ENCODE results near the gene ZNF221.
A peak's percentile ranks its signal among the peaks of the same experiment; 100 is the strongest.
"Not testable (repeated sequence)": the region's sequence is repeated elsewhere in the genome, so short reads cannot be mapped to it uniquely, and the experiment has no call there.

ZNF221 gene

DNA sequence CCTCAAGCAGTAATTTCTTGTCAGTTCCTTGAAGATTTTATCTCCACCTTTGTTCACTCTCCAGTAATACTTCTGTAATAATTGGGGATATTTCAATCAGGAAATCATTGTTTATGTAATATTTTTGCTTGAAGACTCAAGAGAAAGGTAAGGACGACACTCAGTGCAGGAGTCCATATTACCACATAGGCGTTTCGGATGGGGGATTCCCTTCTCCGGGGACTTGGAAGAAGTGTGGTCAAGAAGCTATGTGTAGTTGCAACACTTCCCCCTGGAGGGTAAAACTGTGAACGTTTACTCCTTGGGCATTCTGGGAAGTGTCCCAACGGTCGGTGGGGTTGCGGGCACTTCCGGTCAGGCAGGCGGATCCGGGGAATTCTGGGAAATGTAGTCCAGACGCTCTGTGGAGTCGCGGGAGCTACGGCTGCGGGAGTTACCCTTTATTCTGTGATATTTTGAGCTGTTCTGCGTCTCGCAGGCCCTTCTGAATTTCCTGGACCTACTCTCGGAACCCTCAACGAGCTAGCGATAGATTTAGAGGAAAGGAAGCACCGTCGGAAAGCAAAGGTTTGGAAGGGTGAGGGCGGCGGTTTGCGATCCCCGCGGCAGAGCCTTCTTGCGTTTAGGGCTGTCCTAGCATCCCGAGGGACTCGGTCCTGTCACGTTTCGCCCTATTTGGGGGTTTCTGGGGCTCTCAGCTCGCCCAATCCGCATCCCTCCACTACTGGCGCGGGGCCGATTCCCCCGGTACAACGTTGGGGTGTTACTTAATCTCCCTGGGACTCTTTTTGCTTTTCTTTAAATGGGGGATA, at the start of gene ZNF221:
Gene ZNF221 (plus strand): TSS at position 395 of the 812 bp plus-strand sequence. CDS start 11,499 bp downstream, outside the sequence.
- DNase-seq (ENCODE audit: low read depth in 2 of 3, low spot score in 1 of 3) = peak; percentile 47 to 60 (median 56)

DNA sequence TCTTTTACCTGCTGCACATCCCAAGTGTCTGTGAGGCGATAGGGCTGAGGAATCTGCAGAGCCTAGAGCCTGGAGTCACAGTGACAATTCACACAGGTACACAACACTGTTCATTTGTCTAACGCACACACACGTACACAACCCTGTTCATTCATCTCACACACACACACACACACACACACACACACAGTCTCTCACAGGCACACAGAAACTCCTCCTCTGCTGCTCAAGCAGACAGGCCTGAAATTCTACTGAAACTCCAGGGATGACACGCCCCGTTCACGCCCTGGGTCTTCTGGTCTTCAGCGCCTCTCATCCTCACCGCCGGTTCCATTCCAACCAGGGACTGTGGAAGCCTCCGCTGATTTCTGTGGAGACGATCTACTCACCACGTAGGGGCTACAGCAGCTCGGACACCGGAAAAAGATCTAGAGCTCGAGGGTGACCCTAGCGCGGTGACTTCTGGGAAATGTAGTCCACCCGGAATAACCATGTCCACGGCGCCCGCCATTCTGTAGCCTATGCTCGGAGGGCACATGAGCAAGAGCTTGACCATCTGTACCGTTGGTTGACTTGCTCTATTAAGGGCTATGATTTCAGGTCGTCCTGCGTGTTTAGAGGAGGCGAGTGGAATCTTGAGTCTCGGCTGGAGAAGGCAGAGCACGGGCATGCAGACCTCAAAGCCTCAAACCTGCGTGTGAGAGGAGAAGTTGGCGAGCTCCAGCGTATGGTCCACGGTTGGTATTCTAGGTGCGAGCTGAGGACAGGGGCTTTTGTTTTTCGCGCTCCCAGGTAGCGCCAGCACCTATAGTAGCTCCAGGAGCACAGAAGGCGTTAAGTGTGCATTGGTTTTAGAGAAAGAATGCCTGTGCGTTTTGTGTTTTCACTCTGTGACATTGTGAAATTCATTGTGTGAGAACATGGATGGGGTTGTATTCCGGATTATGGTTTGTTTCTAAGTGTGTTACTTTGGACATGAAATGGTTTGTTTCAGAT, 49.3 kb upstream of the ZNF221 start:
- DNase-seq (ENCODE audit: low read depth in 2 of 3, low spot score in 1 of 3) = peak; percentile 37 to 58 (median 51)

DNA sequence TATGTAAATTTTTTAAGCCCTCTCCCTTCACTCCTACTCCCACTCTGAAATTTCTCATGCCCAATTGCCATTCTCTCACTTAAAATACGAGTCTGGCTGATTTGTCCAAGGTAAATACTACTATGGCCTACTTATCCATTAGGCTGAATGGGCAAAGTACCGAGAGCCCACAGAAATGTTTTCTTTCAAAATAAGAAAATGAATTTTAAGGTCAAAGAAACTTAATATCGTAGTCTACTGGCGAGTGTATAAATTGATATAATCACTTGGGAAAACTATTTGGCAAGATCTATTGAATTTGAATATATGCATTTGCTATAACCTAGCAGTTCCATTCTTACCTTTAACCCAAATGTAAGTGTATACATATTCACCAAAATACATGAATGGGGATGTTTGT, 48.6 kb upstream of the ZNF221 start:
- DNase-seq (ENCODE audit: low read depth in 2 of 3, low spot score in 1 of 3) = no peak

DNA sequence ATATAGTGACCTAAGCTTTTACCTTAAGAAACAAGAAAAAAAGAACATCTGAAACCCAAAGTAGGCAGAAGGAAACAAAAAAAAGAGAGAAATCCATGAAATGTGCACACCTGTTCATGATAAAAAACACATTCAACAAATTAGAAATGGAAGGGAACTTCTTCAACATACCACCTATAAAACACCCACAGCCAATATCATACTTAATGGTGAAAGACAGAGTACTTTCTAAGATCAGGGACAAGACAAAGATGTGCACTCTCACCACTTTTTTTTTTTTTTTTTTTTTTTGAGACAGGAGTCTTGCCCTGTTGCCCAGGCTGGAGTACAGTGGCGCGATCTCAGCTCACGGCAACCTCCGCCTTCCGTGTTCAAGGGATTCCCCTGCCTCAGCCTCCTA, 45.1 kb upstream of the ZNF221 start:
- DNase-seq (ENCODE audit: low read depth in 2 of 3, low spot score in 1 of 3) = no peak

DNA sequence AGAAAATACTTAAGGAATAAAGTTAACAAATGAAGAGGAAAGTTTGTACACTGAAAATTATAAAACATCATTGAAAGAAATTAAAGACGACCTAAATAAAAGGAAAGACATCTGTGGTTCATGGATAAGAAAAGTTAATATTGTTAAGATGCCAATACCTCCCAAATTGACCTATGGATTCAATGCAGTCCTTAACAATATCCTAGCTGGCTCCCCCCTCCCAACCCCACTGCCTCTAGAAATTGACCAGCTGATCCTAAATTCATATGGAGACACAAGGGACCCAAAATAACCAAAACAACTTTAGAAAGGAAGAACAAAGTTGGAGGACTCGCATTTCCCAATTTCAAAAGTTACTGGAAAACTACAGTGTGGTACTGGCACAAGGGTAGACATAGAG, 44.3 kb upstream of the ZNF221 start:
- DNase-seq (ENCODE audit: low read depth in 2 of 3, low spot score in 1 of 3) = no peak

DNA sequence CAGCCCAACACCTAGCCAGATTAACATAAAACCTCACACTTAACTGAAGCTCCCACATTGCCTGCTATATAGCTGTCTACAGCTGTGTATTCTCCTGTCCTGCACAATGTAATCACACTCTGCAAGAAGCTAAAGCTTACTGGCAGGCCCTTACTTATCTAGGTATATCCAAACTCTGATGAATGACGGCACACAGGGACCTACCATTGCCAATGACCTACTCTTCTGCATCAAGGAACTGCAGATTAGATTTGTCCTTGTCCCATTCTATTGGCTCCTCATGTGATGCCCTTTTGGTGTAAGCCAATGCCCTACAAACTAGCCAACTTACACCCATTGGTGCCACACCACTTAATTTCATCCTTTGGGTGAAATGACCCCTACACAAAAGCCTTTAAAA, 42.4 kb upstream of the ZNF221 start:
- no peak for DNase-seq (ENCODE audit: low read depth in 2 of 3, low spot score in 1 of 3)

GRCh38 chr19:43910884-43911283, 40.1 kb upstream of the ZNF221 start:
- DNase-seq (ENCODE audit: low read depth in 2 of 3, low spot score in 1 of 3) = no peak

DNA sequence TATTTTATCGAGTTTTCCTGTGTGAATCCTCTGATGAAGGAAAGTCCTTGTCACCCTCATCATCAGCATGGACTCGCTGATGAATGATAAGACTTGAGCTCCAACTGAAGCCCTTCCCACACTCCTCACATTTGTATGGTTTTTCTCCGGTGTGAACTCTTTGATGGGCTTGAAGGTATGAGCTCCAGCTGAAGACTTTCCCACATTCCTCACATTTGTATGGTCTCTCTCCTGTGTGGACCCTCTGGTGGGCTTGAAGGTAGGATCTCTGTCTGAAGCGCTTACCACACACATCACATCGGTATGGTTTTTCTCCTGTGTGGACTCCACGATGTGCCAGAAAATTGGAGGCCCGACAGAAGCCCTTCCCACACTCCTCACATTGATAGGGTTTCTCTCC, 37.6 kb upstream of the ZNF221 start:
- DNase-seq (ENCODE audit: low read depth in 2 of 3, low spot score in 1 of 3) = no peak

DNA sequence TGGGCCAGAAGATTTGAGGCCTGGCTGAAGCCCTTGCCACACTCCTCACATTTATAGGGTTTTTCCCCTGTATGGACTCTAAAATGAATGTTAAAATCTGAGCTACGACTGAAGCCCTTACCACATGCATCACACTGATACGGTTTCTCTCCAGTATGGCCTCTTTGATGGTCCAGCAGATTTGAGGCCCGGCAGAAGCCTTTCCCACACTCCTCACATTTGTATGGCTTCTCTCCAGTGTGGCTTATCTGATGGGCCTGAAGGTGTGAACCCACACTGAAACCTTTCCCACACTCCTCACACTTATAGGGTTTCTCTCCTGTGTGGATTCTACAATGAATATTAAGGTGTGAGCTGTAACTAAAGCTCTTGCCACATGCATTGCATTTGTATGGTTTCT, 37.0 kb upstream of the ZNF221 start:
- no peak for DNase-seq (ENCODE audit: low read depth in 2 of 3, low spot score in 1 of 3)

DNA sequence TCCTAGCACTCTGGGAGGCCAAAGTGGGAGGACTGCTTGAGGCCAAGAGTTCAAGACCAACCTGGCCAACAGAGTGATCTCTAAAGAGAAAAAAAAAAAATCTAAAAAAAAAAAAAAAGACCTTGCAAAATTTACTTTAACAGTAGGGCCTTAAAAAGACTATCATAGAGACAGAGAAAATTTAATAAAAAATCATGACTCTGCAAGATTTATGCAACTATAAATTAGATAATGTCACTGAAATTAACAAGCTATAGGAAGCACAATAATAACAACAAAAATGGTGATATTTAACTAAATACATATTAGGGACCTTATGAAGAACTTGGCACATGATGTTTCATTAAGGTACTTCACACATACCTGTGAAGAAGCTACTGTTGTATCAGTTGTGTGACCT, 27.2 kb upstream of the ZNF221 start:
- DNase-seq (ENCODE audit: low read depth in 2 of 3, low spot score in 1 of 3) = no peak

DNA sequence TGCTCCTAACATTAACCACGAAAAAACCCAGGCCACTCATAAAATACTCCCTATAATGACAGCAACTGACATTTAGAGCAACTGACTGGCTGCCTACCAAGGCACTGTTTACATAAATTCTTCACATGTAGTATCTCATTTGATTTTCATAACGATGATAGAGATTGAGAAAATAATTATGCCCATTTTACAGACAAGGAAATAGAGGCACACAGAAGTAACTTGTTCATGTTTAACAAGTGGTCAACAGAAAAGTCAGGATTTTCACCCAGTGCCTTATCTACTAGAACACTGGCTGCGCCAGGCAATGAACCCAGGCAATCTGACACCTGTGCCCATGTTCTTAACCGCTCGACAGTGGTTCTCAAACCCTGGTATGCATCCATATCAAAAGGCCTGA, 22.2 kb upstream of the ZNF221 start:
- DNase-seq (ENCODE audit: low read depth in 2 of 3, low spot score in 1 of 3) = no peak

DNA sequence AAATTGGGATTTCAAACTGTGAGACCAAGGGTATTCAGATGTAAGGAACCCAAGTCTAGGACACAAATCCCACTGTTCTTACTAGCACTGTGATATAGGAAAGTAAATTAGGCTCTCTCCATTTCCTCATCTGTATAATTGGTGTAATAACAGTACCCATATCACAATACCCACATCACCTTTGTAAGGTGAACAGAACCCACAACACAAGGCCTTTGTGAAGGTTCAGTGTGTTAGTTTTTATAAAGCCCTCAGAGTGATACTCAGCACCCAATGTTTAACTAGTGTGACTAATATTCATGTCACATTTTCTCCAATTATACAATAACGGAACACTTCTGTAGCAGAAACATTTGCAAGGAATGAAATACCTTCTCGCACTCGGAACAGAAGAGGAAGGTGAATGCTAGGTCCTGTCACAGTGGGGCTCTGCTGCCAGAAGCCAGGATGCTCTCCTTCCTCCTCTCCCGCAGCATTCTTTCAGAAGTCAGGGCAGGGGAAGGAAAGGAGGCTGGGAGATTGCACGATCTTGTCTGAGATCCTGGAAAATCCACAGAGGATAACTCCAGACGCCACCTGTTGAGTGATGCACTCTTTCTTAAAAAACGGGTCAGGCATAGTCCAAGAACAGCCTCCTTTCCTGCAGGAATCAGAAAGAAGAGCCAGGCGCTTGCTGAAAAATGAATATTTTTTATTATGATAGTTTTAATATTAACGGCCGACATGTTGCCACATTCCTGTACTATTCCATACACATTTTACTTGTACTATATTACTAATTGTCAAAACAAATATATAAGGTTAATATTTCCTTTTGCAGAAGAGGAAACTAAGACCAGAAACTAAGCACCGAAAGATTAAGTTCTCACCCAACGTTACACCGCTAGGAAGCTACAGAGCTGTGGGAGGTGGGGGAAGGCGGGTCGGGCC, 16.7 kb upstream of the ZNF221 start:
- DNase-seq (ENCODE audit: low read depth in 2 of 3, low spot score in 1 of 3) = no peak

GRCh38 chr19:43934985-43935708, 15.9 kb upstream of the ZNF221 start, which contains the start of gene ZNF45:
ZNF45 (minus strand) TSS chr19:43935282; CDS start chr19:43922185, 13,097 bp downstream.
- DNase-seq (ENCODE audit: low read depth in 2 of 3, low spot score in 1 of 3) = peak; percentile 82 to 85 (median 82)

- no peak for DNase-seq (ENCODE audit: low read depth in 2 of 3, low spot score in 1 of 3)
Observed at GRCh38 chr19:43936188-43936587, 14.8 kb upstream of the ZNF221 start.

DNA sequence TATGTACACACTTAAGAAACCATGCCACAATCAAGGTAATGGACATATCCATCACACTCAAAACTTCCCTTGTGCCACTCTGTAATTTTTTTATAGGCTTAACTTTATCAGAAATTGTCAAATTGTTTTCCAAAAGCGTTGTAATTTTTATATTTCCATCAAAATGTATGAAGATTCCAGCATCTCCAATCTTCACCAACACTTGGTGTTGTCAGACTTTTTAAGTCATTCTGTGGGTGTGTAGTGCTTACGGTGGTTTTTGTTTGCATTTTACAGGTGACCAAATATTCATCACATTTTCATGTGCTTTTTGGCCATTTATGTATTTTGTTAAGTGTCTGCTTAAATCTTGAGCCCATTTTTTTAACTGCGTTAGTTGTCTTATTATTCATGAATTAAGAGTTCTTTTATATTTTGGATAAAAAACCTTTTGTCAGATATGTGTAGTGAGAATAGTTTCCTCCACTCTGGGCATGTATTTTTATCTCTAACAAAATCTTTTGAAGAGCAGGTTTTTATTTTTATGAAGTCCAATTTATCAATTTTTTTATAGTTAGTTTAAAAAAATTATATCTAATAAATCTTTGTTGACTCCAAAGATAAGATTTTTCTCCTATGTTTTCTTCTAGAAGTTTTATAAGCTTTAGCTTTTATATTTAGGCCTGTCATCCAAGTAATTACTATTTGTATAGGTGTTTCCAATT, 11.3 kb upstream of the ZNF221 start:
- DNase-seq (ENCODE audit: low read depth in 2 of 3, low spot score in 1 of 3) = no peak

- DNase-seq (ENCODE audit: low read depth in 2 of 3, low spot score in 1 of 3) = no peak
Observed at GRCh38 chr19:43940719-43941118, 10.3 kb upstream of the ZNF221 start.

DNA sequence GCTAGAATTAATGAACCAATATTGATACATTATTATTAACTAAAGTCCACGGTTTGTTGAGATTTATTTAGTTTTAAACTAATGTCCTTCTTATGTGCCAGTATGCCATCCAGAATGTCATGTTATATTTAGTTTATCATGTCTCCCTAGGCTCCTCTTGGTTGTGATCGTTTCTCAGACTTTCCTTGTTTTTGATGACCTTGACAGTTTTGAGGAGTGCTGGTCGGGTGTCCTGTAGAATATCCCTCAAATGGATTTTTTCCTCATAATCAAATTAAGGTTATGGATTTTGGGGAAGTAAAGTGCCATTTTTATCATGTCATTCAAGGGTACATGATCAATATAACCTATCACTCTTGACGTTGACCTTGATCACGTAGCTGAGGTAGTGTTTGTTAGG, 9.8 kb upstream of the ZNF221 start:
- no peak for DNase-seq (ENCODE audit: low read depth in 2 of 3, low spot score in 1 of 3)

GRCh38 chr19:43947412-43947811, 3.6 kb upstream of the ZNF221 start:
- not testable (repeated sequence) for DNase-seq (ENCODE audit: low read depth in 2 of 3, low spot score in 1 of 3)

- not testable (repeated sequence) for DNase-seq (ENCODE audit: low read depth in 2 of 3, low spot score in 1 of 3)
Observed at GRCh38 chr19:43949803-43950202, 1.2 kb upstream of the ZNF221 start.

All from stimulated activated CD4-positive, alpha-beta T cell treated with anti-CD3 and anti-CD28 coated beads, Interleukin-12 subunit alpha, Interleukin-12 subunit beta, amount 100 ng/mL, for 48 hours (primary cell).